ENCODE data around the gene PDZRN4. TPM values are rescaled to one million over a fixed set of nuclear protein-coding genes. Genes with fewer than 3 reads are reported as not detected.

PDZRN4 gene
- total and polyA plus RNA-seq, 8 donors, result 0.12 to 0.26 (median 0.23) TPM; not detected in 4

- TF ChIP-seq, protein P1, sequence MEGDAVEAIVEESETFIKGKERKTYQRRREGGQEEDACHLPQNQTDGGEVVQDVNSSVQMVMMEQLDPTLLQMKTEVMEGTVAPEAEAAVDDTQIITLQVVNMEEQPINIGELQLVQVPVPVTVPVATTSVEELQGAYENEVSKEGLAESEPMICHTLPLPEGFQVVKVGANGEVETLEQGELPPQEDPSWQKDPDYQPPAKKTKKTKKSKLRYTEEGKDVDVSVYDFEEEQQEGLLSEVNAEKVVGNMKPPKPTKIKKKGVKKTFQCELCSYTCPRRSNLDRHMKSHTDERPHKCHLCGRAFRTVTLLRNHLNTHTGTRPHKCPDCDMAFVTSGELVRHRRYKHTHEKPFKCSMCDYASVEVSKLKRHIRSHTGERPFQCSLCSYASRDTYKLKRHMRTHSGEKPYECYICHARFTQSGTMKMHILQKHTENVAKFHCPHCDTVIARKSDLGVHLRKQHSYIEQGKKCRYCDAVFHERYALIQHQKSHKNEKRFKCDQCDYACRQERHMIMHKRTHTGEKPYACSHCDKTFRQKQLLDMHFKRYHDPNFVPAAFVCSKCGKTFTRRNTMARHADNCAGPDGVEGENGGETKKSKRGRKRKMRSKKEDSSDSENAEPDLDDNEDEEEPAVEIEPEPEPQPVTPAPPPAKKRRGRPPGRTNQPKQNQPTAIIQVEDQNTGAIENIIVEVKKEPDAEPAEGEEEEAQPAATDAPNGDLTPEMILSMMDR (IDR thresholded peaks at IDR 0.05), result no peak
- no peak overlapping the region for H3K27ac ChIP-seq
- ATAC-seq (no peak), FAIRE-seq (no peak), DNase-seq (no peak)
- WGBS, 2 donors, result 63 to 67% methylated on average over 1 of the region's 1 CpG
- intact Hi-C loops (cut with DNase I), result no loop called here
- no peaks in the 10 kb centered on the region for H3K4me1 ChIP-seq
- H3K9me3 ChIP-seq, result no peaks in the 10 kb centered on the region
- H3K4me3 ChIP-seq, result no peak overlapping the region
- peaks cover 0 to 2% (median under 1%) of the 10 kb centered on the region in 4 donors for H3K27me3 ChIP-seq
- H3K36me3 ChIP-seq, result no peaks in the 10 kb centered on the region
Measured at GRCh38 chr12:41193311-41193710, 5.2 kb downstream of the PDZRN4 start.

GRCh38 chr12:41202051-41202450 is 13.9 kb downstream of the PDZRN4 start:
- Histone ChIP-seq H3K36me3 (no peaks in the 10 kb centered on the region), H3K27ac (no peak overlapping the region), H3K27me3 (no peaks in the 10 kb centered on the region), H3K4me1 (no peaks in the 10 kb centered on the region), H3K4me3 (no peak overlapping the region), H3K9me3 (no peaks in the 10 kb centered on the region)
- ATAC-seq (no peak), FAIRE-seq (no peak), DNase-seq (no peak)
- intact Hi-C loops (cut with DNase I), result no loop called here
- TF ChIP-seq, protein P1 (IDR thresholded peaks at IDR 0.05), result no peak
- 38 to 55% methylated on average over 2 of the region's 2 CpGs for WGBS, 2 donors

- Histone ChIP-seq H3K27ac (no peak overlapping the region), H3K27me3 (no peaks in the 10 kb centered on the region), H3K4me3 (no peak overlapping the region), H3K4me1 (no peaks in the 10 kb centered on the region), H3K36me3 (no peaks in the 10 kb centered on the region), H3K9me3 (no peaks in the 10 kb centered on the region)
- WGBS, 2 donors, result 35 to 48% methylated on average over 4 of the region's 4 CpGs
- DNase-seq, result no peak
- no peak for FAIRE-seq
- TF ChIP-seq, protein P1 (IDR thresholded peaks at IDR 0.05), result no peak
- intact Hi-C loops (cut with DNase I), result no loop called here
- peak in 3 of 4 donors; percentile 31 to 71 (median 63) for ATAC-seq
Measured at GRCh38 chr12:41205070-41205709, 17.1 kb downstream of the PDZRN4 start.

DNA sequence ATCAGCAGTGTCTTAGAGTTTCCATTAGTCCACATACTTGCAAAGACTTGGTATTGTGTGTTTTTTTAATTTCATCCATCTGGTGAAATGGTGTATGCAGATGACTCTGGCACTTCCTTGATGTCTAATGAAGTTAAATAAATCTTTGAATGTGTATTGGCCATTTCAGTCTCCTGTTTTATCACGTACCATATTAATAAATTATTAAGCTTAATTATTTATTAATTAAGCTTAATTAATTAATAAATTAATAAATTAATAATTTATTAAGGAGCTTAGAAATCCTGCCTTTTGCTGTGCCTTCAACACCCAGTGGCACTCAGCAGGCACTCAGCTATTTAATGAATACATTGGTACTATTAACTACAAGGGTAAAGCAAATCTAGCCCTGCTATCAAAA is 18.2 kb downstream of the PDZRN4 start:
- H3K9me3 ChIP-seq, result no peaks in the 10 kb centered on the region
- no peaks in the 10 kb centered on the region for H3K27me3 ChIP-seq
- H3K4me1 ChIP-seq, result no peaks in the 10 kb centered on the region
- no peak for FAIRE-seq
- no peak for ATAC-seq
- TF ChIP-seq, protein P1 (IDR thresholded peaks at IDR 0.05), result no peak
- 56 to 63% methylated on average over 1 of the region's 1 CpG for WGBS, 2 donors
- H3K36me3 ChIP-seq, result no peaks in the 10 kb centered on the region
- H3K4me3 ChIP-seq, result no peak overlapping the region
- no peak overlapping the region for H3K27ac ChIP-seq
- no peak for DNase-seq
- intact Hi-C loops (cut with DNase I), result no loop called here

DNA sequence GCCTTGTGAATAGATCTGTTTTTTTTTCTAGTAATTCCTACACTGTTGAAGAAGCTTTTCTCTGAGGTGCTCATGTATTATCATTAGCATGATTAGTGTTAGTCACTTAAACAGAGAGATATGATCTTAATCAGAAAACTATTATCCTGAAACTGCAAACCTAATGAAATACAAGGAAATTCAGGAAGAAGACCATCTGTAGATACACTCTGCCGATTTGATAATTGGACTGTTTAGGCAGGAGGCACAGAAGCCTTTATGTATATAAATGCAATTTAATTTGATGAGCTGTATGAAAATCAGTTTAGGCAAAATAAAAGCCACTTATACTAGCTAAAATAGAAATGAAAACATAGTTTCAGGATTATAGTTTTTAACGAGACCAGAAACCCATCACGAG is 23.3 kb downstream of the PDZRN4 start:
- Histone ChIP-seq H3K27ac (no peak overlapping the region), H3K4me3 (no peak overlapping the region), H3K27me3 (peaks cover 0 to 4% (median 0%) of the 10 kb centered on the region in 4 donors), H3K4me1 (no peaks in the 10 kb centered on the region), H3K36me3 (no peaks in the 10 kb centered on the region), H3K9me3 (no peaks in the 10 kb centered on the region)
- 56 to 73% methylated on average over 3 of the region's 3 CpGs for WGBS, 2 donors
- intact Hi-C loops (cut with DNase I), result no loop called here
- FAIRE-seq (no peak), DNase-seq (no peak), ATAC-seq (no peak)
- TF ChIP-seq, protein P1 (IDR thresholded peaks at IDR 0.05), result no peak
